GM19455 (cell line): ENCODE measurements around the gene NUDT9.

Experiments used
- ATAC-seq: cut with Tn5 transposase; IDR thresholded peaks from one replicate; pipeline ENCODE4 v1.9.1; 2021; ENCODE audit not compliant: unreplicated experiment

Gene NUDT9

GRCh38 chr4:87502580-87503238, 80.3 kb downstream of the NUDT9 start:
- no peak for ATAC-seq

GRCh38 chr4:87505862-87506261, 83.5 kb downstream of the NUDT9 start:
- ATAC-seq = no peak

DNA sequence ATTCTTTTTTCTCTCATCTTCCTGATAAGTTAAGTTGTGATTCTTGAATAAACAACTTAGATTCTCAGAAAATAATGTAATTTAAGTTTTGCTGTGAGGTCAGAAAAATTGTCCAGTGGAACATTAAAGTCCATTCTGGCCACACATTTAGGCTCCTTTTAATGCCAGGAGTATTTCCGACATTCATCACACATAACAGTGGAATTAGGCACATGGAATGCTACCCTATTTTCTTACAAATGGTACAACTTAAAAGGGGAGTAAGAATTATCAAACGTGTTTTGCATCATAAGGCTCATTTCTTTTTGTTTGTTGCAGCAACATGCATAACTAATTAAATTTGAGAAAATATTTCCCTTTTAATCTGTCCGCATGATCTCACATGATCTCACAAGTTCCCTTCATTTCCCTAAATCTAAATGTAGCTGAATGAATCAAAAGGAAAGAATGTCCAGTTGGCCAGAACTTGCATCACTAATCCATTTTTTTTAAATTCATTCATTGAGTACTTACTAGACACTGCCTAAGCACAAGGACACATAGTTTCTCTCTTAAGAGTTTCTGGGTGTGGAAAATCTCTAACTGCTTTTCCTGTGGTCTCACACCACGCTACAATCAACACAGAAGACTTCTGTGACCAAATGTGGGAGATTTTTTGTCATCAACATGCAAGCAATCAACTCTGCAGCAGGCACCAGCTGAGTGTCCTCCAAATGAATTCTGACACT, 84.8 kb downstream of the NUDT9 start:
- ATAC-seq = no peak
